ENCODE measurements around the gene ATP2B3.

The ATP2B3 gene

DNA sequence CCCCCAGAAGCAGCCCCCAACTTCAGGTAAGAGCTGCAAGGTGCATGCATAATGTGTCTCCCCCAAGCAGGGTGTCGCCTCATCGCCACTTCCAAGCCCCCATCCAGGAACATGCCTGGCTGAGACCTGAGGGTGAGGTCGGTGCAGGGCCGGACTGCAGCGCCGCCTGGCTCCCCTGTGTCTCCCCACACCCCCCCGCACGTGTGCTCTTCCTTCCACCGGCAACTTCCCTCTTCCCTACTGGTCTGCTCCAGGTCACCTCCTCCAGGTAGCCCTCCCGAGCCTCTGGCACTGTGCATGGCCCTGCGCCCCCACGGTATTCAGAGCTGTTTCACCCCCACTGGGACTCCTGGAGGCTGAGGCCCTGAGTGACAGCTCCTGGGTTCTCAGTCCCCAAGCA lies 24.9 kb upstream of the ATP2B3 start:
- Histone ChIP-seq H3K27ac (no peak overlapping the region), H3K9ac (ENCODE audit: insufficient read length) (no peak overlapping the region), H3K4me3 (no peak overlapping the region), H3K9me3 (ENCODE audit: low read depth, low read length) (no peaks in the 10 kb centered on the region), H3K36me3 (ENCODE audit: insufficient read depth, low read length) (no peaks in the 10 kb centered on the region)
- TF ChIP-seq FOXP2 (optimal IDR thresholded peaks at IDR 0.05; ENCODE audit: control extremely low read depth, extremely low read length, insufficient read depth): no peak
- TF ChIP-seq EZH2 (IDR thresholded peaks at IDR 0.05): no peak
- no peak for TF ChIP-seq POLR2AphosphoS5 (IDR thresholded peaks at IDR 0.05; ENCODE audit: borderline replicate concordance, low read depth, low read length)
- DNase-seq (ENCODE audit: low read depth, low spot score): no peak

DNA sequence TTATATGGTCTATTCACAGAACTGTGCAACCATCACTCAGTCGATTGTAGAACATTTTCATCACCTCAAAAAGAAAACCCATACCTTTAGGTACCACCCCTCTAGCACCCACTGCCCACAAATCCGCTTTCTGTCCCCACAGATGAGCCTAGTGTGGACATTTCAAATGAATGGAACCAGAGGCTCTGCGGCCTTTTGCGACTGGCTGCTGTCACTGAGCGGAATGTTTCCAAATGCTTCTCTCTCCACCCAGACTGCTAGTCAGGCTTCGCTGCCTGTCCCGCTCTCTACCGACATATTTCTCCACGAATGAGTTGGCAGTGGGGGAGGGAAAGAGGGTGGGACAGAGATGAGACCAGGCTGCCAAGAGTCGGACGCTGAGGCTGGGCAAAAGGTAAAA lies 24.4 kb upstream of the ATP2B3 start:
- no peak for DNase-seq (ENCODE audit: low read depth, low spot score)
- H3K36me3 ChIP-seq (ENCODE audit: insufficient read depth, low read length): no peaks in the 10 kb centered on the region
- no peak overlapping the region for H3K4me3 ChIP-seq
- H3K27ac ChIP-seq: no peak overlapping the region
- H3K9ac ChIP-seq (ENCODE audit: insufficient read length): no peak overlapping the region
- TF ChIP-seq POLR2AphosphoS5 (IDR thresholded peaks at IDR 0.05; ENCODE audit: borderline replicate concordance, low read depth, low read length) (no peak), FOXP2 (optimal IDR thresholded peaks at IDR 0.05; ENCODE audit: control extremely low read depth, extremely low read length, insufficient read depth) (no peak), EZH2 (IDR thresholded peaks at IDR 0.05) (no peak)
- no peaks in the 10 kb centered on the region for H3K9me3 ChIP-seq (ENCODE audit: low read depth, low read length)

DNA sequence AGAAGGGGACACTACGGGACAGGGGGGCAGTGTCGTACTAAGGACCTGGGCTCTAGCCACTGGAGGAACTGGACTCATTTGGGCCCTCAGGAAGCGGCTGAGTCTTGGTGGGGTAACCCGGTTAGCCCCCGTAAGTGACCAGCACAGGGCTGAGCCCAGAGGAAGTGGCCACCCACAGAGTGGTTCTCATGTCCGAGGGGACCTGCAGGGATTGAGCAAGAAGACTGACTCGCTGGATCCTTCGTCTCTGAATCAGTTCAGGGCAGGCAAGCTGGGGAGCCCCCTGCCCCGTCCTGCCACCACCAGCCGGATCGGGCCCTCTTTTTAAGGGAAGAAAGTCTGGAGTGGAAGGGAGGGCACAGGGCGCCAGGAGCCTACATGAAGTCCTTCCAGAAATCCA lies 23.4 kb upstream of the ATP2B3 start:
- no peaks in the 10 kb centered on the region for H3K9me3 ChIP-seq (ENCODE audit: low read depth, low read length)
- DNase-seq (ENCODE audit: low read depth, low spot score): no peak
- no peak overlapping the region for H3K27ac ChIP-seq
- no peak for TF ChIP-seq FOXP2 (optimal IDR thresholded peaks at IDR 0.05; ENCODE audit: control extremely low read depth, extremely low read length, insufficient read depth)
- no peak for TF ChIP-seq POLR2AphosphoS5 (IDR thresholded peaks at IDR 0.05; ENCODE audit: borderline replicate concordance, low read depth, low read length)
- no peak for TF ChIP-seq EZH2 (IDR thresholded peaks at IDR 0.05)
- no peak overlapping the region for H3K4me3 ChIP-seq
- H3K9ac ChIP-seq (ENCODE audit: insufficient read length): no peak overlapping the region
- H3K36me3 ChIP-seq (ENCODE audit: insufficient read depth, low read length): no peaks in the 10 kb centered on the region

DNA sequence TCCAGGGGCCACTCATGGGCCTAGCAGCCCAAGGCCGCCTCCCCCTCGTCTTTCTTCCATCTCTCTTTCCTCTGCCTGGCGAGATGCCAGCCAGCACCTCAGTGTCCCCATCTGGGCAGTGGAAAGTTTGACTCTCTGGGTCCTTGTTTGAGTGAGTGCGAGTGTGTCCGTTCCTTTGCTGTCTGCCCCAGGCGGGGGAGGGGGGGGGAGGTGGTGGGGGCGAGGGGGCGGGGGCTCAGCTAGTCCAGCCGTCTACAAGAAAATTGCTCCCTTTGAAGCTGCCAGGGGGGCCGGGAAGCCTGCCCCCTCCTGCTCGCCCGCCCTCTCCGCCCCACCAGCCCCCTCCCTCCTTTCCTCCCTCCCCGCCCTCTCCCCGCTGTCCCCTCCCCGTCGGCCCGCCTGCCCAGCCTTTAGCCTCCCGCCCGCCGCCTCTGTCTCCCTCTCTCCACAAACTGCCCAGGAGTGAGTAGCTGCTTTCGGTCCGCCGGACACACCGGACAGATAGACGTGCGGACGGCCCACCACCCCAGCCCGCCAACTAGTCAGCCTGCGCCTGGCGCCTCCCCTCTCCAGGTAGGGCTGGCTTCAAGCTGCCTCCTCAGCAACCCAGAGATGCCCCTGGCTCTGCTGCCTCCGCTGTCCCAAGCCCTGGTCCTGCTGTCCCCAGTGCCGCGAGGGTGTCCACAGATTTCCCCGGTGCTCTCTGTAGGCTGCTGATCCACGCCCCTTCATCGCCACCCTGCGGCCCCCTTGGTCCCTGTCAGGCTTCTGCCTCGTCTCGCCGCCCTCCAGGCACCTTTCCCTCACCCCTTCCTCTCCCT lies 22.7 kb upstream of the ATP2B3 start, which contains the start of gene BGN:
Gene BGN, plus strand, starts transcription at position 440 of the 821 bp plus-strand sequence. CDS start 9,652 bp downstream, outside the sequence.
- Histone ChIP-seq H3K9ac (ENCODE audit: insufficient read length) (no peak within 1 kb of the TSS), H3K36me3 (ENCODE audit: insufficient read depth, low read length) (no peaks in the 10 kb centered on the region), H3K9me3 (ENCODE audit: low read depth, low read length) (no peaks in the 10 kb centered on the region), H3K27ac (0 out of 2 replicates have a peak within 1 kb of the TSS, but pooled peaks have one; percentile 5), H3K4me3 (no peak within 1 kb of the TSS)
- TF ChIP-seq EZH2 (IDR thresholded peaks at IDR 0.05) (no peak), FOXP2 (optimal IDR thresholded peaks at IDR 0.05; ENCODE audit: control extremely low read depth, extremely low read length, insufficient read depth) (no peak), POLR2AphosphoS5 (IDR thresholded peaks at IDR 0.05; ENCODE audit: borderline replicate concordance, low read depth, low read length) (no peak)
- no peak for DNase-seq (ENCODE audit: low read depth, low spot score)

DNA sequence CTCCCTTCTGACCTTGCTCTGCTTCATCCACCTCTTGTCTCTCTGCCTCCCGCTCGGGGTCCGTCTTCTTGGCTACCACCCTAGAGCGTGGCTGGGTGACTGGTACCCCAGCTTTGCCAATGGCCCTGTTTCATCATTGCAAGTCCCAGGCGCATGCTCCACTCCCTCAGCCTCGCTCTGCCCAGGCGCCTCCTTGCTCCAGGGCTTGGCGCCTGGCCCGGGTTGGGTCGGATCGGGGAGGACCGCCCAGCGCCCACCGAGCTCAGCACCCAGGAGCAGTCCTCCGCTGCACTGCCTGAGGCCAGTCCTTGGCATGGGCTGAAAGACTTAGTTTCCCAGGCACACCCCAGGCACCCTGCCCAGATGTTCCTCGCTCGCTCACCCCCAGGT lies 22.1 kb upstream of the ATP2B3 start:
- Histone ChIP-seq H3K4me3 (no peak overlapping the region), H3K9ac (ENCODE audit: insufficient read length) (no peak overlapping the region), H3K36me3 (ENCODE audit: insufficient read depth, low read length) (no peaks in the 10 kb centered on the region), H3K9me3 (ENCODE audit: low read depth, low read length) (no peaks in the 10 kb centered on the region), H3K27ac (0 out of 2 replicates have a peak overlapping the region, but pooled peaks have one; percentile 5)
- DNase-seq (ENCODE audit: low read depth, low spot score): no peak
- TF ChIP-seq EZH2 (IDR thresholded peaks at IDR 0.05): no peak
- no peak for TF ChIP-seq POLR2AphosphoS5 (IDR thresholded peaks at IDR 0.05; ENCODE audit: borderline replicate concordance, low read depth, low read length)
- no peak for TF ChIP-seq FOXP2 (optimal IDR thresholded peaks at IDR 0.05; ENCODE audit: control extremely low read depth, extremely low read length, insufficient read depth)

DNA sequence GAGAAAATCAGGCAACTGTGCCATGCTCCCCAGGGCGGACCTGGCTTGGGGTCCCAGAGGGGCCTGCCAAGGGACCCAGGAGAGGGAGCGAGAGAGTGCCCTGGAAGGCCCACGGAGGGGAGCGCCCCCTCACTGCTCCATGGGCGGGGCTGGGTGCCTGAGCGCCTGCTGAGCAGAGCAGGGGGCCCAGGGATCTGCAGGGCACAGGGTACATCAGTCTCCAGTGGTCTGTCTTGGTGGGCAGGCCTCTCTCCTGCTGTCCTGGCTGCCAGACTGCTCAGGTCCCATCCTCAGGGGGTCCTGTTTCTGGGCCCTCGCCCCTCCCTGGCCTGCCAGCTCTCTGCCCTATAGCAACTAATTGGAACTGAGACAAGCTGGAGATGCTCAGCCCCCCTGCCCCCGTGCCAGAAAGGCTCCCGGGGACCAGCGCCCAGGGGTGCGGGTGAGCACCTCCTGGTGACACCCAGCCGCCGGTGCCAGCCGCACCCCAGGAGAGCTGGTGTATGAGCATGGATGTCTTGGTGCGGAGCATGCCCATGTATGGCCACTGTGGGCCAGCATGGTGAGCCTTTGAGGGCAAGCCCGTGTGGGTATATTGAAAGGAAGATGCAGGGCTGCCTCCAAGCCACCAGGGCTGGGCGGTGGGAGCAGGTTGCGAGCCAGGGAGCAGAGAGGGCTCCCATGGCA lies 21.4 kb upstream of the ATP2B3 start:
- TF ChIP-seq POLR2AphosphoS5 (IDR thresholded peaks at IDR 0.05; ENCODE audit: borderline replicate concordance, low read depth, low read length) (no peak), FOXP2 (optimal IDR thresholded peaks at IDR 0.05; ENCODE audit: control extremely low read depth, extremely low read length, insufficient read depth) (no peak), EZH2 (IDR thresholded peaks at IDR 0.05) (no peak)
- DNase-seq (ENCODE audit: low read depth, low spot score): no peak
- Histone ChIP-seq H3K9me3 (ENCODE audit: low read depth, low read length) (no peaks in the 10 kb centered on the region), H3K27ac (0 out of 2 replicates have a peak overlapping the region, but pooled peaks have one; percentile 25), H3K9ac (ENCODE audit: insufficient read length) (no peak overlapping the region), H3K36me3 (ENCODE audit: insufficient read depth, low read length) (no peaks in the 10 kb centered on the region), H3K4me3 (no peak overlapping the region)

DNA sequence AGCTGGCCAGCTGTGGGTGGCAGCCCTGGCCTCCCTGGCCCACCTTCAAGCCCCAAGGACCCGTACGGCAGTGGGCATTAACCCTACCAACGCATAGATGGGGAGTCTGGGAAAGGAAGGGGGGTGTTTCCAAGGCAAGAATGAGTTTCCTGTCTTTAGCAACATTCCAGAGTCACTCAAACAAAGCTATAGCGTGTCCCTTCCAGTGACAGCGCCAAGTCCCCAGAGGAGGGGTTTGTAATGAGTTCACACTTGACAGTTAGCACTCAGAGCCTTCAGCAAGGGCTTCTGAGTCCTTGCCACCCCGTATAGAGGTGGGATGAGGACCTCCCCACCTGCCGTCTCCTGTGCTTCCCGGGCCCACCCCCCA lies 20.9 kb upstream of the ATP2B3 start:
- no peak overlapping the region for H3K4me3 ChIP-seq
- no peaks in the 10 kb centered on the region for H3K9me3 ChIP-seq (ENCODE audit: low read depth, low read length)
- no peaks in the 10 kb centered on the region for H3K36me3 ChIP-seq (ENCODE audit: insufficient read depth, low read length)
- no peak overlapping the region for H3K9ac ChIP-seq (ENCODE audit: insufficient read length)
- TF ChIP-seq POLR2AphosphoS5 (IDR thresholded peaks at IDR 0.05; ENCODE audit: borderline replicate concordance, low read depth, low read length) (no peak), EZH2 (IDR thresholded peaks at IDR 0.05) (no peak), FOXP2 (optimal IDR thresholded peaks at IDR 0.05; ENCODE audit: control extremely low read depth, extremely low read length, insufficient read depth) (no peak)
- H3K27ac ChIP-seq: 0 out of 2 replicates have a peak overlapping the region, but pooled peaks have one; percentile 25
- no peak for DNase-seq (ENCODE audit: low read depth, low spot score)

DNA sequence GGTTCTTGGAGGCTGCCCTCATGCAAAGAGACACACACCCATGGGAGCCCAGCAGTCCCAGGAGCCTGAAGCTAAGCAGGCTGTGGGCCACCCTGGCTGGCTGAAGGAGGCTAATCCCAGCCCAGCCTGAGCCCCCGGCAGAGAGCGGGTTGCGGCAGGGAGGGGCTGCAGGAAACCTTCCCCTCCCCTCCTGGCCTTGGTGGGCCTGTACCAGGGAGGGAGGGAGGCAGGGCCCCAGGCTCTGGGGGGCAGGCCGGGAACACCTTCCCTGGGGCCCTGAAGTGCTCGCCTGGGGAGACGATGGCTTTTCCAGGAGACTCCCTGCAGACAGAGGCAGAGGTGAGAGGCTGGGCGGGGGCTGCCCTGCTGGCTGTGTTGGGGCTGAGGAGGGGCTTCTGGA lies 19.0 kb upstream of the ATP2B3 start:
- no peak for TF ChIP-seq POLR2AphosphoS5 (IDR thresholded peaks at IDR 0.05; ENCODE audit: borderline replicate concordance, low read depth, low read length)
- TF ChIP-seq EZH2 (IDR thresholded peaks at IDR 0.05): no peak
- TF ChIP-seq FOXP2 (optimal IDR thresholded peaks at IDR 0.05; ENCODE audit: control extremely low read depth, extremely low read length, insufficient read depth): no peak
- no peak overlapping the region for H3K9ac ChIP-seq (ENCODE audit: insufficient read length)

More for the DNA sequence above, 19.0 kb upstream of the ATP2B3 start:
- Histone ChIP-seq H3K36me3 (ENCODE audit: insufficient read depth, low read length) (no peaks in the 10 kb centered on the region), H3K4me3 (no peak overlapping the region), H3K27ac (no peak overlapping the region), H3K9me3 (ENCODE audit: low read depth, low read length) (no peaks in the 10 kb centered on the region)
- no peak for DNase-seq (ENCODE audit: low read depth, low spot score)

Data from SK-N-MC (cell line).